ENCODE measurements around the gene ABHD14A. TPM values are rescaled to one million over a fixed set of nuclear protein-coding genes. Genes with fewer than 3 reads are reported as not detected.

ABHD14A gene
- polyA plus RNA-seq, 4 donors, result 4.6 to 17.6 (median 10.4) TPM

GRCh38 chr3:51932471-51933370 is 42.1 kb upstream of the ABHD14A start:
- Histone ChIP-seq H3K36me3 (ENCODE audit: control insufficient read depth in 3 of 3, insufficient read depth in 2 of 3, low read depth in 1 of 3, low read length in 3 of 3) (peaks cover 7 to 59% (median 11%) of the 10 kb centered on the region in 3 donors), H3K4me1 (ENCODE audit: control insufficient read depth in 3 of 3, insufficient read depth in 2 of 3, low read depth in 1 of 3, low read length in 2 of 3) (no peaks in the 10 kb centered on the region), H3K9me3 (ENCODE audit: control insufficient read depth in 2 of 2, insufficient read depth in 1 of 2, low read depth in 1 of 2, low read length in 1 of 2) (no peaks in the 10 kb centered on the region), H3K4me3 (ENCODE audit: low read depth in 1 of 3, low read length in 3 of 3) (no peak overlapping the region), H3K27me3 (ENCODE audit: control insufficient read depth in 3 of 3, insufficient read depth in 3 of 3, low read length in 3 of 3) (no peaks in the 10 kb centered on the region), H3K27ac (ENCODE audit: low read depth in 1 of 3, low read length in 2 of 3) (no peak overlapping the region)
- WGBS, 3 donors, result 94% methylated on average over 14 to 15 of the region's 15 CpGs
- DNase-seq (no peak), FAIRE-seq (no peak)

DNA sequence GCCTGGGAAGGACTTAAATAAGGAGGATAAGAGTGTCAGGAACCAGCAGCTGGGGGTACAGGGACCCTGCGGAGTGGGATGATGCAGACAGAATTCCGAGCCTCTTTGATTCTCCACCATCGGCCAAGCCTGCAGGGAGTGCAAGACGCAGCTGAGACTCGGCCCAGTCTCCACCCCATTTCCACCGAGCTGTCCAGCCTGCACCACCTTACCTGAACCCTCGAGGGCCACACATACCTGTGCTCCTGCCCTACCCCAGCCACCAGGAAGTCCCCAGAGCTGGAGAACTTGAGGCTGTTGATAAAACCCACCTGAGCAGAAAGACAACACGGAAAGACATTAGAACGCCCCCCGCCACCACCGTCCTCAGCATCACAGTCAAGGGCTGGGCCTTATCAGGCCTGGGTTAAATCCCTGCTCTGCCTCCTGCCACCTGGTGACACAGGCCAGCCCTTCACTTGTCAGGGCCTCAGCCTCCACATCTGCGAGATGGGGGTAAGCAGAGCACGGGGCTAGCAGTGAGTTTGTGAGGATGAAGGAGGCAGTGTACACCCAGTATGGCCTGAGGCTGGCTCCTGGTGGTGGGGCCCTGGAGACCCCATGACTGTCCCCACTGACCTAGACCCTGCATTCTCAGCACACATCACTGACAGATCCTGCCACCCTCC is 41.3 kb upstream of the ABHD14A start:
- Histone ChIP-seq H3K9me3 (ENCODE audit: control insufficient read depth in 2 of 2, insufficient read depth in 1 of 2, low read depth in 1 of 2, low read length in 1 of 2) (no peaks in the 10 kb centered on the region), H3K4me3 (ENCODE audit: low read depth in 1 of 3, low read length in 3 of 3) (no peak overlapping the region), H3K36me3 (ENCODE audit: control insufficient read depth in 3 of 3, insufficient read depth in 2 of 3, low read depth in 1 of 3, low read length in 3 of 3) (peaks cover 7 to 67% (median 11%) of the 10 kb centered on the region in 3 donors), H3K27me3 (ENCODE audit: control insufficient read depth in 3 of 3, insufficient read depth in 3 of 3, low read length in 3 of 3) (no peaks in the 10 kb centered on the region), H3K4me1 (ENCODE audit: control insufficient read depth in 3 of 3, insufficient read depth in 2 of 3, low read depth in 1 of 3, low read length in 2 of 3) (no peaks in the 10 kb centered on the region), H3K27ac (ENCODE audit: low read depth in 1 of 3, low read length in 2 of 3) (no peak overlapping the region)
- no peak for DNase-seq
- WGBS, 3 donors, result 89 to 95% (median 93%) methylated on average over 10 to 13 of the region's 13 CpGs
- FAIRE-seq, result no peak

DNA sequence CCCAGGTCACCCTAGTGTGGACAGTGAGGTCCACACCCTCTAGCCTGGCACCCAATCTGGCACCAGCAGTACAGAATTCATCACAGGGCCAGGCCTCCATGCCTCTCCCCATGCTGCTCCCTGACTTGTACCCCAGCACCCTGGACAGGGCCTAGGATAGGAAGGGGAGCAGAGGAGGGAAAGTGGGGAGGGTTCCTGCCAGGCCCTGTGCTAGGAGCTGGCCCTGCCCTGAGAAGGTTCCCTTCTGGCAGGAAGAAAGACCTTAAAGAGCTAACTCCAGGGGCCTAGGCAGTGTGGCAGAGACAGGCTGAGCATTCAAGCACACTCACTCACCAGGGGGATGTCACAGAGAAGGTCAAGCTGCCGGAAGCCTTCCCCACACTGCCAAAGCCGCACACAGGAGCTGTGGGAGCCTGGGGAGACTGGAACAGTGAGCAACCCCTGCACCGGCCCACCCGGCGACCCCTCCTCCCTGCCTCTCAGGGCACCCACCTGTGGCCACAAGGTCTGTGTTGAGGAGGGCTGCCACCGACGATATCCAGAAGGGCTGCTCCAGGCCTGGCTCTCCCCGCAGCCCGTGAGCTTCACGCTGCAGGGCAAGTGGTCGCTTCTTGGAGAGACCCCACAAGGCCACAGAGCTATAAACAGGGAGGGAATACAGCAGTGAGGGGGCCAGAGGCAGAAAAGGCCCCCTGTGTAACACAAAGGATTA is 40.6 kb upstream of the ABHD14A start:
- Histone ChIP-seq H3K27ac (ENCODE audit: low read depth in 1 of 3, low read length in 2 of 3) (no peak overlapping the region), H3K4me3 (ENCODE audit: low read depth in 1 of 3, low read length in 3 of 3) (no peak overlapping the region), H3K36me3 (ENCODE audit: control insufficient read depth in 3 of 3, insufficient read depth in 2 of 3, low read depth in 1 of 3, low read length in 3 of 3) (peaks cover 7 to 72% (median 11%) of the 10 kb centered on the region in 3 donors), H3K4me1 (ENCODE audit: control insufficient read depth in 3 of 3, insufficient read depth in 2 of 3, low read depth in 1 of 3, low read length in 2 of 3) (no peaks in the 10 kb centered on the region), H3K9me3 (ENCODE audit: control insufficient read depth in 2 of 2, insufficient read depth in 1 of 2, low read depth in 1 of 2, low read length in 1 of 2) (no peaks in the 10 kb centered on the region), H3K27me3 (ENCODE audit: control insufficient read depth in 3 of 3, insufficient read depth in 3 of 3, low read length in 3 of 3) (no peaks in the 10 kb centered on the region)
- no peak for FAIRE-seq
- DNase-seq, result no peak
- 92 to 99% (median 98%) methylated on average over 11 of the region's 11 CpGs for WGBS, 3 donors

- FAIRE-seq (no peak), DNase-seq (no peak)
- WGBS, 3 donors, result 93 to 96% (median 94%) methylated on average over 27 to 28 of the region's 28 CpGs
- Histone ChIP-seq H3K9me3 (ENCODE audit: control insufficient read depth in 2 of 2, insufficient read depth in 1 of 2, low read depth in 1 of 2, low read length in 1 of 2) (no peaks in the 10 kb centered on the region), H3K4me3 (ENCODE audit: low read depth in 1 of 3, low read length in 3 of 3) (no peak overlapping the region), H3K36me3 (ENCODE audit: control insufficient read depth in 3 of 3, insufficient read depth in 2 of 3, low read depth in 1 of 3, low read length in 3 of 3) (peaks cover 7 to 72% (median 11%) of the 10 kb centered on the region in 3 donors), H3K27ac (ENCODE audit: low read depth in 1 of 3, low read length in 2 of 3) (no peak overlapping the region), H3K4me1 (ENCODE audit: control insufficient read depth in 3 of 3, insufficient read depth in 2 of 3, low read depth in 1 of 3, low read length in 2 of 3) (no peaks in the 10 kb centered on the region), H3K27me3 (ENCODE audit: control insufficient read depth in 3 of 3, insufficient read depth in 3 of 3, low read length in 3 of 3) (no peaks in the 10 kb centered on the region)
Measured at GRCh38 chr3:51934991-51935885, 39.6 kb upstream of the ABHD14A start.

DNA sequence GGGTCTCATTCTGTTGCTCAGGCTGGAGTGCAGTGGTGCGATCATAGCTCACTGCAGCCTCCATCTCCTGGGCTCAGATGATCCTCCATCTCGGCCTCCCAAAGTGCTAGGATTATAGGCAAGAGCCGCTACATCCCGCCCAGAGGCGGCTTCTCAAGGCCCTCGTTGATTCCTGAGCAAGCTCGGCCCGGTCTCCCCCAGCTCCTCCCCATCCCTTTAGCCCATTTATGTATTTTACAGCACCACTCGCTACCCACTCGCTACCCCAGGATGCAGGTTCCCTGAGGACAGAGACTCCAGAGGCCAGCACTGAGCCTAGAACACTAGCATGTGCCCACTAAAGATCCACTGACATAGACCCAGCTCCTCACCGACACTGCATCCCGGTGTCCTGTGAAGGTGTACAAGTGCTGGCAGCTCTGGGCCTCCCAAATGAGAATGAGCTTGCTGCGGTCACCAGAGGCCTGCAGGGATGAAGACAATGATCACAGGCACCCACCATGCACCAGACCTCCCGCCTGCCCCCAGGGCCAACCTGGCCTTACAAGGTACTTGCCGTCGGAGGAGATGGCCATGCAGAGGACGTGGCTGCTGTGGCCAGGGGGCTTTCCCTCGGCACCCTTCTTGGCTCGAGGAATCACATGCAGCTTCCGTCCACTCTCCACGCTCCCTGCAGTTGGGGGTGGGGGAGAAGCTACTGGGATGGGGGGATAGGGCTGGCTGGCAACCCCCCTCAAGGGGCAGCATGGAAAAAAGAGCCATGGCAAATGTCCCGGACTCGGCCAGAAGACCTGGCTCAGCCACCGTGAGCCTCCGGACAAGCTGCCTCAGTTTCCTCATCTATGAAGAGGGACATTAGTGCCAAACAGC is 38.7 kb upstream of the ABHD14A start:
- FAIRE-seq (no peak), DNase-seq (no peak)
- no peak overlapping the region for H3K4me3 ChIP-seq (ENCODE audit: low read depth in 1 of 3, low read length in 3 of 3)
- H3K4me1 ChIP-seq (ENCODE audit: control insufficient read depth in 3 of 3, insufficient read depth in 2 of 3, low read depth in 1 of 3, low read length in 2 of 3), result peaks cover 3 to 8% (median 4%) of the 10 kb centered on the region in 3 donors
- H3K27me3 ChIP-seq (ENCODE audit: control insufficient read depth in 3 of 3, insufficient read depth in 3 of 3, low read length in 3 of 3), result no peaks in the 10 kb centered on the region
- H3K27ac ChIP-seq (ENCODE audit: low read depth in 1 of 3, low read length in 2 of 3), result no peak overlapping the region
- no peaks in the 10 kb centered on the region for H3K9me3 ChIP-seq (ENCODE audit: control insufficient read depth in 2 of 2, insufficient read depth in 1 of 2, low read depth in 1 of 2, low read length in 1 of 2)
- H3K36me3 ChIP-seq (ENCODE audit: control insufficient read depth in 3 of 3, insufficient read depth in 2 of 3, low read depth in 1 of 3, low read length in 3 of 3), result peaks cover 7 to 70% (median 11%) of the 10 kb centered on the region in 3 donors
- WGBS, 3 donors, result 95 to 96% (median 95%) methylated on average over 25 of the region's 25 CpGs

- Histone ChIP-seq H3K4me1 (ENCODE audit: control insufficient read depth in 3 of 3, insufficient read depth in 2 of 3, low read depth in 1 of 3, low read length in 2 of 3) (peaks cover 3 to 8% (median 4%) of the 10 kb centered on the region in 3 donors), H3K27me3 (ENCODE audit: control insufficient read depth in 3 of 3, insufficient read depth in 3 of 3, low read length in 3 of 3) (no peaks in the 10 kb centered on the region), H3K4me3 (ENCODE audit: low read depth in 1 of 3, low read length in 3 of 3) (no peak overlapping the region), H3K36me3 (ENCODE audit: control insufficient read depth in 3 of 3, insufficient read depth in 2 of 3, low read depth in 1 of 3, low read length in 3 of 3) (peaks cover 7 to 67% (median 11%) of the 10 kb centered on the region in 3 donors), H3K27ac (ENCODE audit: low read depth in 1 of 3, low read length in 2 of 3) (no peak overlapping the region), H3K9me3 (ENCODE audit: control insufficient read depth in 2 of 2, insufficient read depth in 1 of 2, low read depth in 1 of 2, low read length in 1 of 2) (no peaks in the 10 kb centered on the region)
- WGBS, 3 donors, result 84 to 88% (median 86%) methylated on average over 9 of the region's 9 CpGs
- no peak for DNase-seq
- FAIRE-seq, result no peak
Measured at GRCh38 chr3:51937014-51937413, 37.9 kb upstream of the ABHD14A start.

- H3K4me1 ChIP-seq (ENCODE audit: control insufficient read depth in 3 of 3, insufficient read depth in 2 of 3, low read depth in 1 of 3, low read length in 2 of 3), result peaks cover 3 to 15% (median 4%) of the 10 kb centered on the region in 3 donors
- no peaks in the 10 kb centered on the region for H3K27me3 ChIP-seq (ENCODE audit: control insufficient read depth in 3 of 3, insufficient read depth in 3 of 3, low read length in 3 of 3)
- no peak overlapping the region for H3K4me3 ChIP-seq (ENCODE audit: low read depth in 1 of 3, low read length in 3 of 3)
- H3K27ac ChIP-seq (ENCODE audit: low read depth in 1 of 3, low read length in 2 of 3), result no peak overlapping the region
- no peaks in the 10 kb centered on the region for H3K9me3 ChIP-seq (ENCODE audit: control insufficient read depth in 2 of 2, insufficient read depth in 1 of 2, low read depth in 1 of 2, low read length in 1 of 2)
- DNase-seq (no peak), FAIRE-seq (no peak)
- peaks cover 7 to 62% (median 11%) of the 10 kb centered on the region in 3 donors for H3K36me3 ChIP-seq (ENCODE audit: control insufficient read depth in 3 of 3, insufficient read depth in 2 of 3, low read depth in 1 of 3, low read length in 3 of 3)
- WGBS, 3 donors, result 88 to 98% (median 88%) methylated on average over 10 to 13 of the region's 13 CpGs
Measured at GRCh38 chr3:51937611-51938450, 37.0 kb upstream of the ABHD14A start.
